Ishikawa (cell line): ENCODE data around the gene ARHGAP26.

Experiments used
- CEBPB ChIP-seq: IDR thresholded peaks from 2 replicates; pipeline ENCODE4 v1.6.1; 2012
- CREB1 ChIP-seq: IDR thresholded peaks from 2 replicates; pipeline ENCODE4 v1.6.1; 2012; ENCODE audit warnings: low read depth
- EGR1 ChIP-seq: IDR thresholded peaks from 2 replicates; pipeline ENCODE4 v1.6.1; 2012
- EP300 ChIP-seq: IDR thresholded peaks from 2 replicates; pipeline ENCODE4 v1.6.1; 2012; ENCODE audit warnings: borderline replicate concordance
- FOXM1 ChIP-seq: IDR thresholded peaks from 2 replicates; pipeline ENCODE4 v1.6.1; 2012; ENCODE audit warnings: low read depth, borderline replicate concordance
- NFIC ChIP-seq: IDR thresholded peaks from 2 replicates; pipeline ENCODE4 v1.6.1; 2012
- RAD21 ChIP-seq: IDR thresholded peaks from 2 replicates; pipeline ENCODE4 v1.6.1; 2012; ENCODE audit warnings: low read depth
- TAF1 ChIP-seq: IDR thresholded peaks from 2 replicates; pipeline ENCODE4 v1.6.1; 2012; ENCODE audit warnings: low read depth, mild to moderate bottlenecking
- TCF12 ChIP-seq: IDR thresholded peaks from 2 replicates; pipeline ENCODE4 v1.6.1; 2012; ENCODE audit warnings: low read depth
- TEAD4 ChIP-seq: IDR thresholded peaks from 2 replicates; pipeline ENCODE4 v1.6.1; 2012
- USF1 ChIP-seq: IDR thresholded peaks from 2 replicates; pipeline ENCODE4 v1.6.1; 2012
- YY1 ChIP-seq: IDR thresholded peaks from 2 replicates; pipeline ENCODE4 v1.6.1; 2012; ENCODE audit warnings: low read depth
- ZBTB7A ChIP-seq: IDR thresholded peaks from 2 replicates; pipeline ENCODE4 v1.6.1; 2012; ENCODE audit warnings: low read depth
- TF ChIP-seq, protein P1 (sequence below): IDR thresholded peaks from 2 replicates; pipeline ENCODE4 v1.6.1; 2012
- TF ChIP-seq, protein P2 (sequence below): IDR thresholded peaks from 2 replicates; pipeline ENCODE4 v1.6.1; 2012; ENCODE audit warnings: low read depth, mild to moderate bottlenecking

The ARHGAP26 gene

GRCh38 chr5:142743592-142744441, 26.4 kb upstream of the ARHGAP26 start:
- TF ChIP-seq RAD21 (no peak), ZBTB7A (no peak), TEAD4 (no peak), USF1 (no peak), CREB1 (no peak), EP300 (no peak)
- TF ChIP-seq, protein P1, sequence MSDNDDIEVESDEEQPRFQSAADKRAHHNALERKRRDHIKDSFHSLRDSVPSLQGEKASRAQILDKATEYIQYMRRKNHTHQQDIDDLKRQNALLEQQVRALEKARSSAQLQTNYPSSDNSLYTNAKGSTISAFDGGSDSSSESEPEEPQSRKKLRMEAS, result no peak

GRCh38 chr5:142745268-142745667, 24.9 kb upstream of the ARHGAP26 start:
- TF ChIP-seq TAF1, result no peak
- no peak for TF ChIP-seq FOXM1
- TF ChIP-seq, protein P1, result no peak
- TF ChIP-seq USF1, result no peak
- no peak for TF ChIP-seq YY1

DNA sequence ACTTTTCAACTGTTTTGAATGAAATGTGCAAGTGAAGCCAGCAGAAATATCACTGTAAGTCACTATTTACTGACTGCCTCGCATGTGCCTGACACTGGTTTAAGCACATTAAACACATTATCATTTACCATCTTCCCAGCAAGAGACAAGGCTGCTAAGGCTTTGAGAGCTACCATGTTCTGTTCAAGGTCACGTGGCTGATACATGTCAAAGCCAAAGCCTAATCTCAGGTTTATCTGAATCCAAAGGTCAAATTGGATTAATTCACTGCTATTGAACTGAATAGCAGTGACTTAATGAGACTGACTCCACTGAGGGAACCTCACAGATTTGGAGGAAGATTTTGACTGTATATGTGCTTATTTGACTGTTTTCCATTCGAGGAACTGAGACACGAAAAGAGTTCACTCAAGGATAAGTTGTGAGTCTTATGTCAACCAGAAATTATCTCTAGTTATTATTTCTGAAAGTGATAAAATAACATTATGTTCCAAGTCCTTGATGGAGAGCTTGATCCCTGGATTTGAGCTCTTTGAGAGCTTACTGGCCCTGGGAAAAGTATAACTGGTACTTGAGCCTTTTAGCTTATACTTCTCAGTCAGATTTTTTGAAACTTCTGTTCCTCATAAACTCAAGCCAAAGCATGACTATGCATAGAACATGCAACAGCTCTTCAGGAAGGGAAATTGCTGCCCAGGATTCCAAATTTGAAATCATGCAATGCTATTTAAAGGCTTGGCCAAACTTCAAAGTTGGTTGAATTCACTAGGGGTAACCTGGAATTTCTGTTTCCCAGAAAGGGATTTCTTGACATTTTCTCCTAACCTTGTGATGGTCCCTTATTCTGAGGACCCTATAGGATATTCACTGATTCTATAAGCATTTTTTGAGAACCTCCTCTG, 23.4 kb upstream of the ARHGAP26 start:
- TF ChIP-seq FOXM1, result no peak
- no peak for TF ChIP-seq YY1
- TF ChIP-seq CEBPB, result no peak
- no peak for TF ChIP-seq EGR1
- no peak for TF ChIP-seq NFIC
- TF ChIP-seq EP300, result no peak
- no peak for TF ChIP-seq CREB1
- TF ChIP-seq ZBTB7A, result no peak
- TF ChIP-seq USF1, result no peak

DNA sequence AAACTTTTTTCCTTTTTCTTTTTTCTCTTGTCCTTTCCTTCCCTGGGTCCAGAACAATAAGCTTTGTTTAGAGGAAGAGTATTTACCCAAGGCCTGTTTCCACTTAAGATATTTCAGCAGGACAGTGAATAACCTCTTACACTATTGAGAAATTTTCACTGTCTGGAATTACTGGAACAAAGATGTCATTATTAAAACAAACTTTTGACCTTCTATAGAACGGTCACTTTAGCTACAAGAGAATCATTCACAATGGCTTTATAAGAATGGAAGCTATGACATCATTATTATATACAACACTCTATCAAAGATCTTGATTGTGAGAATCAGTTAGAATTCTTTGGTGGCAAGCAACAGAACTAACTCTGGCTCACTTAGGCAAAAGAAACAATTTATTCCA, 22.0 kb upstream of the ARHGAP26 start:
- TF ChIP-seq NFIC, result no peak
- TF ChIP-seq USF1, result no peak
- no peak for TF ChIP-seq CEBPB
- TF ChIP-seq TAF1, result no peak
- TF ChIP-seq EGR1, result no peak
- no peak for TF ChIP-seq TEAD4
- TF ChIP-seq YY1, result no peak
- TF ChIP-seq, protein P2, sequence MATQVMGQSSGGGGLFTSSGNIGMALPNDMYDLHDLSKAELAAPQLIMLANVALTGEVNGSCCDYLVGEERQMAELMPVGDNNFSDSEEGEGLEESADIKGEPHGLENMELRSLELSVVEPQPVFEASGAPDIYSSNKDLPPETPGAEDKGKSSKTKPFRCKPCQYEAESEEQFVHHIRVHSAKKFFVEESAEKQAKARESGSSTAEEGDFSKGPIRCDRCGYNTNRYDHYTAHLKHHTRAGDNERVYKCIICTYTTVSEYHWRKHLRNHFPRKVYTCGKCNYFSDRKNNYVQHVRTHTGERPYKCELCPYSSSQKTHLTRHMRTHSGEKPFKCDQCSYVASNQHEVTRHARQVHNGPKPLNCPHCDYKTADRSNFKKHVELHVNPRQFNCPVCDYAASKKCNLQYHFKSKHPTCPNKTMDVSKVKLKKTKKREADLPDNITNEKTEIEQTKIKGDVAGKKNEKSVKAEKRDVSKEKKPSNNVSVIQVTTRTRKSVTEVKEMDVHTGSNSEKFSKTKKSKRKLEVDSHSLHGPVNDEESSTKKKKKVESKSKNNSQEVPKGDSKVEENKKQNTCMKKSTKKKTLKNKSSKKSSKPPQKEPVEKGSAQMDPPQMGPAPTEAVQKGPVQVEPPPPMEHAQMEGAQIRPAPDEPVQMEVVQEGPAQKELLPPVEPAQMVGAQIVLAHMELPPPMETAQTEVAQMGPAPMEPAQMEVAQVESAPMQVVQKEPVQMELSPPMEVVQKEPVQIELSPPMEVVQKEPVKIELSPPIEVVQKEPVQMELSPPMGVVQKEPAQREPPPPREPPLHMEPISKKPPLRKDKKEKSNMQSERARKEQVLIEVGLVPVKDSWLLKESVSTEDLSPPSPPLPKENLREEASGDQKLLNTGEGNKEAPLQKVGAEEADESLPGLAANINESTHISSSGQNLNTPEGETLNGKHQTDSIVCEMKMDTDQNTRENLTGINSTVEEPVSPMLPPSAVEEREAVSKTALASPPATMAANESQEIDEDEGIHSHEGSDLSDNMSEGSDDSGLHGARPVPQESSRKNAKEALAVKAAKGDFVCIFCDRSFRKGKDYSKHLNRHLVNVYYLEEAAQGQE, result no peak
- TF ChIP-seq, protein P1, result no peak
- TF ChIP-seq TCF12, result no peak
- TF ChIP-seq EP300, result no peak
- no peak for TF ChIP-seq ZBTB7A
- TF ChIP-seq CREB1, result no peak
- TF ChIP-seq FOXM1, result no peak
- no peak for TF ChIP-seq RAD21

DNA sequence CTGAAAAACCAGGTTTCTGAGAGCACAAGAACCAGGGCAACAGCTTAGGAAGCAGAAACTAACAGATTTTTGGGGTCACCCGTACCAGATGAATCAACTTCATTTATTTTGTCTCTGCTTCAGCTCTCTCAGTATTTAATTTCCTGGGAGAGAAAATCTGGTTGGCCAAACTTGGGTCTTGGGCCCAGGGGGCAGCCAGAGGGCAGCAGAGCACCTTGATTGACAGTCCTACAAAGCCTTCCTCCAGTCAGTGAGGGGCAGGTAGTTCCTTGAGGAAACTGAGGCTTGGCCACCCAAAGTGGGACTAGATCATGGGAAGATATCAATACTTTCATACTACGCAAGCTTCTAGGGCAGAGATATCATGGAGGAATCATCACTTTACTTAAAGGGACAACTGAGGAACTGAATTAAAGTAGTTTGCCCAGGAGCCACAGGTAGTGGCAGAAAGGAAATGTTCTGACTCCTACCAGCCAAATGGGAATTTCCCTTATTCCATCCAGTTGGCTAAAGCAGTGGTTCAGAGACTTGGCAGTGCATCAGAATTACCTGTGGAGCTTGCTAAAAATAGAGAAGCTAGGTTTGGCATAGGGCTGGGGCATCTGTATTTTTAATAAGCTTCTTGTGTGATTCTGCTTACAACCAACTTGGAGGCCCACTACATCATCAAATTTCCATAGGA, 21.5 kb upstream of the ARHGAP26 start:
- no peak for TF ChIP-seq YY1
- peak; percentile 97 for TF ChIP-seq RAD21

- TF ChIP-seq, protein P2, result no peak
- TF ChIP-seq TAF1 (no peak), TCF12 (no peak), RAD21 (no peak), YY1 (no peak), CREB1 (no peak), FOXM1 (no peak), CEBPB (no peak), EP300 (no peak), USF1 (no peak), ZBTB7A (no peak)
- TF ChIP-seq, protein P1, result no peak
Observed at GRCh38 chr5:142749321-142749720, 20.9 kb upstream of the ARHGAP26 start.
